DND-41 (cell line): ENCODE data around the gene GPR4.

ENCODE experiments used
- CTCF ChIP-seq: IDR thresholded peaks from 2 replicates; pipeline ENCODE4 v1.5.1; 2012; ENCODE audit warnings: borderline replicate concordance, low read length, moderate library complexity, mild to moderate bottlenecking; ENCODE audit not compliant: poor library complexity, severe bottlenecking; ENCODE audit errors: extremely low read depth
- EZH2 ChIP-seq: IDR thresholded peaks from 3 replicates; pipeline ENCODE4 v1.6.1; 2012; ENCODE audit warnings: borderline replicate concordance, low read depth, mild to moderate bottlenecking, moderate library complexity, low read length, inconsistent platforms; ENCODE audit not compliant: severe bottlenecking

GRCh38 chr19:45621389-45621788, 19.4 kb upstream of the GPR4 start:
- TF ChIP-seq CTCF (no peak), EZH2 (no peak)
